DOHH2 (cell line): ENCODE measurements around the gene VWA7.

ENCODE experiments used
- H3F3A ChIP-seq: fragments of 200-600 bp; sonication (generic), shearing (Covaris generic); 2 replicates; pipeline ENCODE4 v1.6.0; 2016; ENCODE audit warnings: antibody characterized with exemption, mild to moderate bottlenecking; ENCODE audit not compliant: control insufficient read depth, insufficient read depth
- H3K27ac ChIP-seq: fragments of 200-600 bp; sonication (generic); 2 replicates; pipeline ENCODE4 v1.5.1; 2014; ENCODE audit warnings: low read depth, mild to moderate bottlenecking, low read length, moderate library complexity
- H3K27me3 ChIP-seq: fragments of 200-600 bp; sonication (generic); 2 replicates; pipeline ENCODE4 v1.6.1; 2014; ENCODE audit warnings: mild to moderate bottlenecking, low read length, mixed read lengths; ENCODE audit not compliant: control insufficient read depth
- H3K36me3 ChIP-seq: fragments of 200-600 bp; sonication (generic); 2 replicates; pipeline ENCODE4 v1.6.1; 2014; ENCODE audit warnings: mild to moderate bottlenecking, low read length, moderate library complexity, mixed read lengths; ENCODE audit not compliant: control insufficient read depth
- H3K4me1 ChIP-seq: fragments of 200-600 bp; sonication (generic); 2 replicates; pipeline ENCODE4 v1.6.1; 2014; ENCODE audit warnings: mild to moderate bottlenecking, low read length, mixed read lengths; ENCODE audit not compliant: control insufficient read depth
- H3K4me2 ChIP-seq: fragments of 200-600 bp; sonication (generic); 2 replicates; pipeline ENCODE4 v1.6.0; 2014; ENCODE audit warnings: mild to moderate bottlenecking, low read length, moderate library complexity
- H3K4me3 ChIP-seq: fragments of 200-600 bp; sonication (generic); 2 replicates; pipeline ENCODE4 v1.5.1; 2014; ENCODE audit warnings: mild to moderate bottlenecking, low read length, mixed read lengths
- H3K79me2 ChIP-seq: fragments of 200-600 bp; sonication (generic); 2 replicates; pipeline ENCODE4 v1.6.1; 2014; ENCODE audit warnings: mild to moderate bottlenecking, low read length, mixed read lengths; ENCODE audit not compliant: control insufficient read depth
- H3K9me2 ChIP-seq: fragments of 200-600 bp; sonication (generic); replicated peaks from 2 replicates; pipeline ENCODE4 v1.6.1; 2014; ENCODE audit warnings: mild to moderate bottlenecking, low read length, mixed read lengths; ENCODE audit not compliant: control insufficient read depth
- H3K9me3 ChIP-seq: fragments of 200-600 bp; sonication (generic); 2 replicates; pipeline ENCODE4 v1.6.1; 2014; ENCODE audit warnings: antibody characterized with exemption, low read length, mixed read lengths; ENCODE audit not compliant: control insufficient read depth, insufficient read depth
- H4K20me1 ChIP-seq: fragments of 200-600 bp; sonication (generic); 2 replicates; pipeline ENCODE4 v1.6.0; 2014; ENCODE audit warnings: low read depth, mild to moderate bottlenecking, antibody characterized with exemption, low read length, moderate library complexity; ENCODE audit not compliant: control insufficient read depth, insufficient read depth
- EZH2phosphoT487 ChIP-seq: fragments of 200-600 bp; sonication (generic); IDR thresholded peaks from 2 replicates; pipeline ENCODE4 v1.6.1; 2017; ENCODE audit warnings: borderline replicate concordance, mild to moderate bottlenecking, antibody characterized with exemption, low read length, moderate library complexity, mixed read lengths
- TF ChIP-seq, protein P1 (sequence below): fragments of 200-600 bp; sonication (generic); IDR thresholded peaks from one replicate; pipeline ENCODE4 v1.5.1; 2014; ENCODE audit warnings: antibody characterized with exemption, mild to moderate bottlenecking, low read depth, low read length; ENCODE audit not compliant: poor library complexity, severe bottlenecking

Gene VWA7

DNA sequence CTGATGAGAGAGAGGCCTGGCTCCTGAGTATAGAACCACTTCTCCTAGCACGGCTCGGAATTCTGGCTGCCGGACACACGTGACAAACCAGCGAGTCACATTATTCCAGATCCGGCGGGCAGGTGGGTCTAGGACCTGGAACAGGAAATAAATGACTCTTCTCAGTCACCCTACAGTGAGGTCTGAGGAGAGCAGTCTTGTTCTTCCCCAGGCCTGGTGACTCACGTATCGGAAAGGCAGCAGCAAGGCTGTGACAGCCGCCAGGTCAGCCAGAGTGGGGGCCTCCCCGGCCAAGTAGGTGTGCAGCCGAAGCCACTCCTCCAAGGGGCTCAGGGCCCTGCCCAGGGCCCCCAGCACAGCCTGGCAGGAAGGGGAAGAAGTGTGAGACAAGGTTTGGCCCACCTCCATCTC is 15.6 kb upstream of the VWA7 start:
- Histone ChIP-seq H3K27me3 (no peaks in the 10 kb centered on the region), H3F3A (peaks cover 22% of the 10 kb centered on the region), H3K9me3 (no peaks in the 10 kb centered on the region), H3K4me3 (no peak overlapping the region), H3K27ac (no peak overlapping the region), H3K4me1 (peaks cover 50% of the 10 kb centered on the region), H4K20me1 (peaks cover 4% of the 10 kb centered on the region; the same call in 1 of the 2 replicates), H3K9me2 (no peaks in the 10 kb centered on the region), H3K79me2 (peaks cover 42% of the 10 kb centered on the region), H3K36me3 (peaks cover 61% of the 10 kb centered on the region), H3K4me2 (no peak overlapping the region)
- TF ChIP-seq EZH2phosphoT487, result no peak
- TF ChIP-seq, protein P1, sequence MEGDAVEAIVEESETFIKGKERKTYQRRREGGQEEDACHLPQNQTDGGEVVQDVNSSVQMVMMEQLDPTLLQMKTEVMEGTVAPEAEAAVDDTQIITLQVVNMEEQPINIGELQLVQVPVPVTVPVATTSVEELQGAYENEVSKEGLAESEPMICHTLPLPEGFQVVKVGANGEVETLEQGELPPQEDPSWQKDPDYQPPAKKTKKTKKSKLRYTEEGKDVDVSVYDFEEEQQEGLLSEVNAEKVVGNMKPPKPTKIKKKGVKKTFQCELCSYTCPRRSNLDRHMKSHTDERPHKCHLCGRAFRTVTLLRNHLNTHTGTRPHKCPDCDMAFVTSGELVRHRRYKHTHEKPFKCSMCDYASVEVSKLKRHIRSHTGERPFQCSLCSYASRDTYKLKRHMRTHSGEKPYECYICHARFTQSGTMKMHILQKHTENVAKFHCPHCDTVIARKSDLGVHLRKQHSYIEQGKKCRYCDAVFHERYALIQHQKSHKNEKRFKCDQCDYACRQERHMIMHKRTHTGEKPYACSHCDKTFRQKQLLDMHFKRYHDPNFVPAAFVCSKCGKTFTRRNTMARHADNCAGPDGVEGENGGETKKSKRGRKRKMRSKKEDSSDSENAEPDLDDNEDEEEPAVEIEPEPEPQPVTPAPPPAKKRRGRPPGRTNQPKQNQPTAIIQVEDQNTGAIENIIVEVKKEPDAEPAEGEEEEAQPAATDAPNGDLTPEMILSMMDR, result no peak

DNA sequence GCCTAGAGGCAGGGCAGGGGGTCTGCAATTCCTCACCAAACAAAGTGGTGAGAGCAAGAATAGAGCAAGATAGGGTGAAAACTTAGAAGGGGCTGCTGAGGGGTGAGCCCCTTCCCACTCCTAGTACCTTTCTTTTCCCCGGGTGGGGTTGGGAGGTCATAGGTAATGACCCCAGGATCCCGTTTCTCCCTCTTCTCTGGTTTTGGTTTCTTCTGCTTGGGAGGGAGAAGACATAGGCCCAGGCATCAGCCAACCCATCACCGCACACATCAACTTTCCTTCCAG is 14.9 kb upstream of the VWA7 start:
- H3K4me1 ChIP-seq, result peaks cover 43% of the 10 kb centered on the region

DNA sequence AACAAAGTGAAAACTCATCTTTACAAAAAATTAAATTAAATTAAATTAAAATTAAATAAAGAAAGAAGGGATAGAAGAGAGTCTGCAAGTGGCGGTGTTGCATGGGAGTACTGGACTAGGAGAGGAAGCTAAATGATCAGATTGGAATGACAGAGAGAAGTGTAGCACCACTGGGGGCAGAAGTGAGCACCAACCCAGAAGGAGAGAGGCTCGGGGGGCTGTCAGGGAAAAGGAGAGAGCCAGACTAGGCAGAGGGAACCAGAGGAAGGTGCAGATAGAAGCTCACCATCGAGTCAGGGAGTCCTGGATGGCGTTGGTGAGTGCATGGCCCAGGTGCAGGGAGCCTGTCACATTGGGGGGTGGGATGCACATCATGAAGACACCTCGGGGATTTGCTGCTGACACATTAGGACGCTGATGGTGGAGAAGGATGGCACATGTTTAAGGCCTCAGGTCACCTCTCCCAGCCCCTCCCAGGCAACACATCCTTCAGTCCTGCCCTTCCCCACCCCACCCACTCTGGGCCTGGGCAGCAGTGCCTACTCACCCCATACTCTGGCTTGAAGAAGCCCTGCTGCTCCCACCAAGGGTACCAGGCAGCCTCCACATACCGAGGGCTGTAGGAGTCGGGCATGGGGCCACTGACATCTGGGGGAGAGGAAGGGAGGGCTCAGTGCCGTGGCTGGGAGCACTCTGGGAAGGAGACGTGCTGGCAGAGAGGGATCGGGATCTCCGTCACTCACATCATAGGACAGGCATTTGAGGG is 14.4 kb upstream of the VWA7 start:
- Histone ChIP-seq H3F3A (peaks cover 10% of the 10 kb centered on the region), H3K9me2 (no peaks in the 10 kb centered on the region), H3K27ac (no peak overlapping the region), H3K4me1 (peaks cover 38% of the 10 kb centered on the region), H3K9me3 (no peaks in the 10 kb centered on the region), H3K4me3 (no peak overlapping the region), H3K4me2 (no peak overlapping the region), H3K27me3 (no peaks in the 10 kb centered on the region), H4K20me1 (peaks cover 4% of the 10 kb centered on the region; the same call in 1 of the 2 replicates), H3K79me2 (peaks cover 42% of the 10 kb centered on the region), H3K36me3 (peaks cover 56% of the 10 kb centered on the region)
- TF ChIP-seq, protein P1, result peak; percentile 80
- no peak for TF ChIP-seq EZH2phosphoT487

More for the DNA sequence above, 14.9 kb upstream of the VWA7 start:
- Histone ChIP-seq H3K9me2 (no peaks in the 10 kb centered on the region), H3K79me2 (peaks cover 42% of the 10 kb centered on the region), H3K27me3 (no peaks in the 10 kb centered on the region), H4K20me1 (peaks cover 4% of the 10 kb centered on the region; the same call in 1 of the 2 replicates), H3F3A (peaks cover 15% of the 10 kb centered on the region), H3K4me3 (no peak overlapping the region), H3K9me3 (no peaks in the 10 kb centered on the region), H3K4me2 (no peak overlapping the region), H3K36me3 (peaks cover 61% of the 10 kb centered on the region), H3K27ac (no peak overlapping the region)
- no peak for TF ChIP-seq EZH2phosphoT487
- TF ChIP-seq, protein P1, result no peak
